Mesothelial cell of epicardium (in vitro differentiated cells): ENCODE results near the gene FAM83F. TPM values are rescaled to one million over a fixed set of nuclear protein-coding genes. Genes with fewer than 3 reads are reported as not detected.

Experiments
- DNase-seq, 2 experiments: peaks; one replicate each; pipeline ENCODE4 v3.0.0; 2021; ENCODE audit warnings: low spot score in 2 of 2; ENCODE audit not compliant: unreplicated experiment in 2 of 2
- H3K27ac Mint-ChIP-seq: 2 replicates; pipeline ENCODE4 v1.8.0; 2021; ENCODE audit warnings: mixed read lengths
- H3K27me3 Mint-ChIP-seq: 2 replicates; pipeline ENCODE4 v1.8.0; 2021; ENCODE audit warnings: low read depth, mixed read lengths
- H3K36me3 Mint-ChIP-seq: 2 replicates; pipeline ENCODE4 v1.8.0; 2021; ENCODE audit warnings: mixed read lengths
- H3K4me1 Mint-ChIP-seq: 2 replicates; pipeline ENCODE4 v1.8.0; 2021; ENCODE audit warnings: mixed read lengths
- H3K4me3 Mint-ChIP-seq: 2 replicates; pipeline ENCODE4 v1.8.0; 2021; ENCODE audit warnings: mild to moderate bottlenecking, moderate library complexity, mixed read lengths
- H3K9me3 Mint-ChIP-seq: 2 replicates; pipeline ENCODE4 v1.8.0; 2021; ENCODE audit warnings: mixed read lengths
- total RNA-seq: library from RNA; stranded (reverse); gene quantifications from 3 replicates; pipeline ENCODE4 v1.2.1, GENCODE V29; 2021
- TF ChIP-seq, protein P1 (sequence below): fragments of 200-600 bp; sonication (generic); IDR thresholded peaks from one replicate; pipeline ENCODE4 v1.5.0; 2021; ENCODE audit warnings: antibody characterized with exemption; ENCODE audit not compliant: unreplicated experiment

Gene FAM83F
- total RNA-seq, 1 donor from 2014 or later, result 8.0 TPM

DNA sequence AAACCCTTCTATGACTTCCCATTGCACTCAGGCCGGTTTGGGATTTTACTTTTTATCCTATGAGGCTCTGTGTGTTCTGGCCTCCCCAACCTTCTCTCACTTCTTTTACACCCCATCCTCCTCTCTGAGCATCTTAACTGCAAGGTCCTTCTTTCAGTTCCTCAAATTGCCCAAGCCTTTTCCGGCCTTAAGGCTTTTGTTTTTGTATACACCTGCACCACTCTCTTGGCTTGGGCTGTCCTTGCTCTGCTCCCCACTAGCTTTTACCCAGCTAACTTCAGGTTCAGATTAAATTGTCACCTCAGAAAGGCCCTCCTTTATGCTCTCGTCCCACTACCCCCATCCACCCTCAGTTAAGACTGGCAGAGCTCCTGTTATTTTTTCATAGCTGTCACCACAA, 55.5 kb downstream of the FAM83F start:
- Mint-ChIP-seq H3K27me3 (no peaks in the 10 kb centered on the region), H3K36me3 (no peaks in the 10 kb centered on the region), H3K4me1 (peaks cover 10% of the 10 kb centered on the region), H3K9me3 (no peaks in the 10 kb centered on the region), H3K4me3 (no peak overlapping the region), H3K27ac (no peak overlapping the region)
- DNase-seq, result no peak
- TF ChIP-seq, protein P1, sequence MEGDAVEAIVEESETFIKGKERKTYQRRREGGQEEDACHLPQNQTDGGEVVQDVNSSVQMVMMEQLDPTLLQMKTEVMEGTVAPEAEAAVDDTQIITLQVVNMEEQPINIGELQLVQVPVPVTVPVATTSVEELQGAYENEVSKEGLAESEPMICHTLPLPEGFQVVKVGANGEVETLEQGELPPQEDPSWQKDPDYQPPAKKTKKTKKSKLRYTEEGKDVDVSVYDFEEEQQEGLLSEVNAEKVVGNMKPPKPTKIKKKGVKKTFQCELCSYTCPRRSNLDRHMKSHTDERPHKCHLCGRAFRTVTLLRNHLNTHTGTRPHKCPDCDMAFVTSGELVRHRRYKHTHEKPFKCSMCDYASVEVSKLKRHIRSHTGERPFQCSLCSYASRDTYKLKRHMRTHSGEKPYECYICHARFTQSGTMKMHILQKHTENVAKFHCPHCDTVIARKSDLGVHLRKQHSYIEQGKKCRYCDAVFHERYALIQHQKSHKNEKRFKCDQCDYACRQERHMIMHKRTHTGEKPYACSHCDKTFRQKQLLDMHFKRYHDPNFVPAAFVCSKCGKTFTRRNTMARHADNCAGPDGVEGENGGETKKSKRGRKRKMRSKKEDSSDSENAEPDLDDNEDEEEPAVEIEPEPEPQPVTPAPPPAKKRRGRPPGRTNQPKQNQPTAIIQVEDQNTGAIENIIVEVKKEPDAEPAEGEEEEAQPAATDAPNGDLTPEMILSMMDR, result no peak

DNA sequence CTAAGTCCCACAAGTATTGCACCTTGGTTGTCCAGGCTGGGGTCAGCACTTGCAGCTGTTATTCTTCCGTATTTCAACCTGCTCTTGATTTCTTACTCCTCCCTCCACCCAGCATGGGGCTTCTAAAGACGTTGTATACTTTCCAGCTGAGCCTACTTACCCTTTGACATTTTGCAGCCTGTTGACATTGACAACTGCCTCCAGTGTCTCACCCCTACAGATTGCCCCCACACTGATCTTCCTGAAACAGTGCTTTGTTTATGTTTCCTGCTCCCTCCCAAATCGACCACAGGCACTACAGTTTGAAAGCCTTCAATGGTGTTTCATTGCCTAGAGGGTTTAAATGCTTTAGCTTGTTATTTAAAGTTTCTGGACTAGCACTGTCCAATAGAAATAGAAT, 56.6 kb downstream of the FAM83F start:
- TF ChIP-seq, protein P1, result no peak

DNA sequence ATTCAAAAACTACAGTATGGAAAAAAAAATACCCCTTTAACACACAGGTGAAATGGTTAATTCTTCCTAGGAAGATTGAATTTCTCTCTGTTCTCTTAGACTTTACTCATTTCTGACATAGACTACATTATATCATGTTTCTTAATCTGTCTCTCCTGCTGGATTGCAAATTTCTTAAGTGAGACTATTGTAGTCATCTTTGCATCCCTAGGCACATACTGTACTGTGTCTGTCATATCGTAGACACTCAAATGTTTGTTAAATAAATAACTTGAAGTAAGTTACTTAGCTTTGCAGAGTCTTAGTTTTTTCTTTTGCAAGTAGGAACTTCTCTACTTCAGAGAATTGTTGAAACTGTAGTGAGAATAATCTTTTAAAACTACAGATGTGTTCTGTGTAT, 58.7 kb downstream of the FAM83F start:
- TF ChIP-seq, protein P1, result no peak
- H3K36me3 Mint-ChIP-seq, result no peaks in the 10 kb centered on the region
- H3K27me3 Mint-ChIP-seq, result no peaks in the 10 kb centered on the region
- H3K4me1 Mint-ChIP-seq, result peaks cover 2% of the 10 kb centered on the region
- H3K4me3 Mint-ChIP-seq, result no peak overlapping the region
- DNase-seq, result no peak
- H3K27ac Mint-ChIP-seq, result no peak overlapping the region
- H3K9me3 Mint-ChIP-seq, result no peaks in the 10 kb centered on the region

More for the DNA sequence above, 56.6 kb downstream of the FAM83F start:
- DNase-seq, result no peak
- Mint-ChIP-seq H3K27ac (no peak overlapping the region), H3K4me1 (peaks cover 2% of the 10 kb centered on the region), H3K36me3 (no peaks in the 10 kb centered on the region), H3K27me3 (no peaks in the 10 kb centered on the region), H3K4me3 (no peak overlapping the region), H3K9me3 (no peaks in the 10 kb centered on the region)

DNA sequence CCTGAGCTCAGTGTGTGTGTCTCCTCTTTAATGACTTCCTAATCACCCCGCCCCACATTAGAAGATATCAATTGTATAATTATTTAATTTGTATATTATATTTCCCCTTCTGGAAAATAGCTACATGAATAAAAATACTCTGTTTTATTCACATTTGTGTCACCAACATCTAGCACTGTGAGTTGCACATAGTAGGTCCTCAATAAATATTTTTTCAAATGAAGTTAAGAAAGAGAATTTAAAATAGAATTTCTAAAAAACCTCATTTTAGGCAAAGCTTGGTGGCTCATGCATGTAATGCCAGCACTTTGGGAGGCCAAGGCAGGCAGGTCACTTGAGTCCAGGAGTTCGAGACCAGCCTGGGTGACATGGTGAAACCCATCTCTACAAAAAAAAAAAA, 59.7 kb downstream of the FAM83F start:
- Mint-ChIP-seq H3K27me3 (no peaks in the 10 kb centered on the region), H3K4me1 (peaks cover 2% of the 10 kb centered on the region), H3K4me3 (no peak overlapping the region), H3K27ac (no peak overlapping the region), H3K36me3 (no peaks in the 10 kb centered on the region), H3K9me3 (no peaks in the 10 kb centered on the region)
- TF ChIP-seq, protein P1, result no peak
- no peak for DNase-seq

DNA sequence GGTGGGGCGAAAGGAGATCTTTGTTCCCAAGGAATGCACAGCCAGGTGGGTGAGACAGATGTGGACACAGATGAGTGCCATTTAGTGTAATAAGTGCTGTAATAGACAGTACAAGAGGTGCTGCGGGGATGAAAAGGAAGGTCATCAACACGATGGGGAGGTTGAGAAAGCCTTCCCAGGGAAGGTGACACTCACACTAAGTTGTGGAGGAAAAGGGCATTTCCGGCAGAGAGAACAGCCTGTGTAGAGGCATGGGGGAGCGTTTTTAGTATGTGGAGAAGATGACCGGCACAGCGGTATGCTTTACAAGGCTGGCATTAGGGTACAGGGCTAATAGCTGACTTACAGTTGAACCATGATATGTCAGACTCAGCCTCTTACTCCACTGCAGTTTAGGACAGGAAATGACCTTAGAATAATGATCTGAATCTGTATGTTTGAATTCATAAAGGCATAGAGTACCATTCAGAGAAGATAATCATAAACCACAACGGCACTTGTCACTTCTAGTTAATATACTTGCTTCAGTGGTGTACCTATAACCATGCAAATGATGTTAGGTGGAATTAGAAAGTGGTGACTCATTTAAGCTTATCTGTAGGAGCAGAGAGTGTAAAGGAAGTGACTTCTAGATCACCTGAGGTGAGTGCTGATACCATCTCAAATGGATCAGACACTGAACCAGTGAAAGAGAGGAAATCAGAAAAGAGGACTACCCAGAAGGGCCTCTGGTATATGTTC, 60.6 kb downstream of the FAM83F start:
- H3K9me3 Mint-ChIP-seq, result no peaks in the 10 kb centered on the region
- H3K4me3 Mint-ChIP-seq, result no peak overlapping the region
- TF ChIP-seq, protein P1, result no peak
- H3K27ac Mint-ChIP-seq, result no peak overlapping the region
- H3K27me3 Mint-ChIP-seq, result no peaks in the 10 kb centered on the region
- DNase-seq, result no peak
- no peaks in the 10 kb centered on the region for H3K36me3 Mint-ChIP-seq
- H3K4me1 Mint-ChIP-seq, result peaks cover 2% of the 10 kb centered on the region
